ENCODE data around the gene FCGR3A. TPM values are rescaled to one million over a fixed set of nuclear protein-coding genes. Genes with fewer than 3 reads are reported as not detected.
"Not testable (repeated sequence)": the region's sequence is repeated elsewhere in the genome, so short reads cannot be mapped to it uniquely, and the experiment has no call there.

The FCGR3A gene
- total RNA-seq (4.5 TPM), polyA plus RNA-seq (29.0 TPM)

DNA sequence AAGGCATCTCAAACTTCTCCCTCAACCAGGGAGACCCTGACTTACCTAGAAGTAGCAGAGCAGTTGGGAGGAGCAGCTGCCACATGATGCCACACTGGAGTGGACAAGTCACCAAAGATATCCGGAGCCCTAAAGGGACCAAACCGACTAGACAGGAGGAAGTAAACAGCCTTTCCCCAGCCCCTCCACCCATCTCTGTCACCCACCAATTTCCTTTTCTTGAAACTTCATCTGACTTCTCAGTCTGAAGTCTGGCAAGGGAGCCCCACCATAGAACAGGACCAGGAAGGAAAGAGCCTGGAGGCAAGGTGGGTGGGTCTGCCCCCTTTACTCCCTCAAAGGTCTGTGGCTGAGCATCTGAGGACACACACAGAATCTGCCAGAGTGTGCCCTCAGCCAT is at the start of gene FCGR3A:
Gene FCGR3A (minus strand): TSS at position 167 of the 400 bp plus-strand sequence. CDS start 82 bp downstream, at position 85.
- DNase-seq (ENCODE audit: extremely low spot score) = no peak
- no peak within 1 kb of the TSS for H3K4me3 ChIP-seq (ENCODE audit: low read depth, low read length)
- no peaks in the 10 kb centered on the region for H3K36me3 ChIP-seq (ENCODE audit: insufficient read depth)
- H3K27ac ChIP-seq (ENCODE audit: low read depth) = no peak within 1 kb of the TSS
- H3K4me1 ChIP-seq (ENCODE audit: insufficient read depth) = no peaks in the 10 kb centered on the region
- 77% methylated on average over 2 of the region's 2 CpGs for WGBS

DNA sequence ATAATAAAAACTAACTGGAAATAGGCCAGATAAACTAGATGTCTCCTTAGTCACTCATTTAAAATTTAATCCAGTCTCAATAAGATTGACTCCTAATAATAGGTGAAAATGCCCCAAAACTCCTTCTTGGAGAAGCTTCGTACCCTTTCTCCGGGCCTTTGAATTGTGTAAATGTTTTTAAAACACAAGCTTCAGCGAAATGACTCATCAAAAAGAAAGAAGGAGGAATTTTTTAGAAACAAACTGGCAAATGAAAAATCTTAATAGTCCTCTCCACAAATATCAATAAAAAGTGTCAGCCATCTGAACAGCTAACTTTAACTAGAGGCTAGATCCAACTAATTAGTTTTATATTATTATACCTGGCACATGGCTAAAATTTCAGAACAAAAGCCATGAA is 47.5 kb upstream of the FCGR3A start:
- H3K4me1 ChIP-seq (ENCODE audit: insufficient read depth); H3K4me3 ChIP-seq (ENCODE audit: low read depth, low read length); DNase-seq (ENCODE audit: extremely low spot score); H3K27ac ChIP-seq (ENCODE audit: low read depth); H3K36me3 ChIP-seq (ENCODE audit: insufficient read depth): not testable (repeated sequence)
- 82% methylated on average over 3 of the region's 3 CpGs for WGBS

DNA sequence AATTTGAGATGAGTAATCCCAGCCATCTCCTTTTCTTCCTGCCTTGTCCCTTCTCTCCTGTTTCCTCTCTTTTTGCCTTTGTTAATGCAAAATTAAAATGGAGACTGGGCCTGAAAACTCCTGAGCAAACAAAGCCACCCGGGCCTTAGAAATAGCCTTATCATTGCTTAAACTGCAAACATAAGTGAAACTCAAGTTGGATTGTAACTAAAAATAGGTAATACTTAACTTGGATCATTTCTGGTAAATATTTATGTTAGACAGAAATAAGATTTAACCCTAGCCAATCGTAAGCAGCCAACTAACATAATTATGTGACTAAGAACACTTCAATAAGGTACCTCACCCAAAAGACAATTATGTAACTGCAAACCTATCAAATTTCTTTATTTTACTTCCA is 46.0 kb upstream of the FCGR3A start:
- not testable (repeated sequence) for H3K27ac ChIP-seq (ENCODE audit: low read depth); H3K4me1 ChIP-seq (ENCODE audit: insufficient read depth); H3K4me3 ChIP-seq (ENCODE audit: low read depth, low read length); DNase-seq (ENCODE audit: extremely low spot score); H3K36me3 ChIP-seq (ENCODE audit: insufficient read depth)
- 42% methylated on average over 2 of the region's 2 CpGs for WGBS

DNA sequence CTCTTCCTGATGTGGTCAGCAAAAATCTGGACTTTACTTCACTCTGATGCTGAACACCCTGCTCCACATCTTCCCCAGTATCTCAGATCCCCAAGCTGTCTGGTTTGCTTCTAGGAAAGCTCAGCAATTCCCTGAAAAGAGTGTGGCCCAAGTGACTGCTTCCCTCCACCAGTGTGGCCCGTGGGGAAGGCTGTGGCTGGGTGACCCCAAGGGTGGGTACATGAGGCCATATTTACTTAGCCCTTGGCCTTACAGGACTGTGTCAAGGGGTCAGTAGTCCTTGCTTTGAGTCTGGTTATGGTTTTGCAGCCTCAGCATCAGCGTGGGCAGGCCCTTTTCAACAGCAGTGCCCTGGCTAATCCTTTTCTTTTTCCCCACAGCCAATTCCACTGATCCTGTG is 45.6 kb upstream of the FCGR3A start:
- not testable (repeated sequence) for H3K4me1 ChIP-seq (ENCODE audit: insufficient read depth); H3K27ac ChIP-seq (ENCODE audit: low read depth); H3K36me3 ChIP-seq (ENCODE audit: insufficient read depth); H3K4me3 ChIP-seq (ENCODE audit: low read depth, low read length); DNase-seq (ENCODE audit: extremely low spot score)
- 71% methylated on average over 2 of the region's 2 CpGs for WGBS

DNA sequence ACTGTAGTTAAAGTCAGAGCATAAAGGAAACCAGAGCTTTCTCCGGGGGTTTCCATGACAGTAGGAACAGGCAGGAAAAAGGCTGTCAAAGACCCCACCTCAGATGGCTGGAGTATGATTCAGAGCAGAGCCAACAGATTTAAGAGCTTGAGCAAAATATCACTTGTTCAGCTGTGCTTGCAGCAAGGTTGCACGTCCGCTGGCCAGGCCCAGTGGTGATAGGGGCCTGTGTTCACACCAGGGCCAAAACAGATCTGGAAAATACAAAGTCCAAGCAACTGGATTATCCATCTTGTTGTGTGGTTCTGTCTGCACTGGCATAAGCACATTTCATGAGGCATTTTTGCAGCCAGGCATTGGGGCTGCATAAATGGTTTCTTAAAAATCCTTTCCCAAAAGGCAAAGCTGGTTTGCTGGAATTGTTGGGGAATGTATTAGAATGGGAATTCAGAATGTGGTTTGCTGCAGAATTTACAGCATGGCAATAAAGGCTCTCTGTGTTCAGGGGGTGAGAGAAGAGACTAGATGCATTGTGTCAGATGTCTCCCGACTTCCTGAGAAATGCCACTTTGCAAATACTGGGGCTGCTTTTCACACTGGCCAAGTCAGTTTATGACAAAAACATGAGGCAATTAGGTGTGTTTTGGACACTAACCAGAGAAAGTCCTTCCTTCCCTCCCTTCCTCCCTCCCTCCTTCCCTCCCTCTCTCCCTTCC is 44.8 kb upstream of the FCGR3A start:
- not testable (repeated sequence) for H3K4me3 ChIP-seq (ENCODE audit: low read depth, low read length); H3K27ac ChIP-seq (ENCODE audit: low read depth); H3K4me1 ChIP-seq (ENCODE audit: insufficient read depth); H3K36me3 ChIP-seq (ENCODE audit: insufficient read depth); DNase-seq (ENCODE audit: extremely low spot score)
- 56% methylated on average over 4 of the region's 4 CpGs for WGBS

DNA sequence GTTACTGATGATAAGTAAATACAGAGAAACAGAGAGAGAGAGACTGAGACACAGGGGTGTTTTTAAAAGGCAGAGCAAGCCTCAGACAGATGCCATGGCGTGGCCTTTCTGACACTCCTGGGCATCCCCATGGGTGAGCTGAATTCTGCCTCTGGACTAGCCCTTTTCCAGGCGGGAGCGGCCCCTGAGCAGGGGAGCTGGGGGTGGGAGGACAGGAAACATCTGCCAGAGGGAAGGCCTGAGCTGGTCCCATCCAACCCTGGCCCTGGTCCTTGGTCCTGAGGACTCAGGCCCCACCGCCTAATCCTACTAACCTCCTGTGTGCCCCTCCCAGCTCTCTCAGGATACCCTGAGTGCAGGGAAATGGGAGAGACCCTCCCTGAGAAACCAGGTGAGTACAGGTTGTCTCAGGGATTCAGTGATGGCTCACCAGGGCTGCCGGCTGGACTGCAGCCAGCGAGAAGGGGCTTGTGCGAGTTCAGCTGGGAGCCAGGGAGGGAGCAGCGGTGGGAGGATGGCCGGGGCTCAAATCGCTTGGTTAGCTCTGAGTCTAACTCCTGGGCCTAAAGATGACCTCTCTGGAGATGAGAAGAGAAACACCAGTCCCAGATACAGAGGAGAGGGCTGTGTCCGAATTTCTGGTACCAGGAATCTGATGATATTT is 43.6 kb upstream of the FCGR3A start:
- not testable (repeated sequence) for H3K27ac ChIP-seq (ENCODE audit: low read depth); DNase-seq (ENCODE audit: extremely low spot score); H3K4me3 ChIP-seq (ENCODE audit: low read depth, low read length); H3K4me1 ChIP-seq (ENCODE audit: insufficient read depth); H3K36me3 ChIP-seq (ENCODE audit: insufficient read depth)
- WGBS = 74% methylated on average over 11 of the region's 11 CpGs

DNA sequence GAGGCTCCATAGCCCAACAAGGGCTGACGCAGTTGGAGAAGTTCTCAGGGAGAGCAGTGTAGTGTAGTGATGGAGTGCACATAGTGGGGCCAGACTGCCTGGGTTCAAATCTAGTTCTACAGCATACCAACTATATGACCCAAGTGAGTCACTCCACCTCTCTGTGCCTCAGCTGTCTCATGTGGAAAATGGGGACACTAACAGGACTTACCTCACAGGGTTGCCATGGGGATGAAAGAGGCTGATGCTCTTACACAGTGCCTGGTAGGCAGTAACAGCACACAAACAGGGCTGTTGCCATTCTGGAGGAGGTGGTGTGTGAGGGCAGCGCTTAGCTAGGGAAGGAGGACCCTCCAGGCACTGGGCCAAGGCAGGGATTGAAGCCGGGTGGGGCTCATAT is 43.0 kb upstream of the FCGR3A start:
- DNase-seq (ENCODE audit: extremely low spot score); H3K4me3 ChIP-seq (ENCODE audit: low read depth, low read length); H3K27ac ChIP-seq (ENCODE audit: low read depth); H3K36me3 ChIP-seq (ENCODE audit: insufficient read depth); H3K4me1 ChIP-seq (ENCODE audit: insufficient read depth): not testable (repeated sequence)
- WGBS = 31% methylated on average over 2 of the region's 3 CpGs

DNA sequence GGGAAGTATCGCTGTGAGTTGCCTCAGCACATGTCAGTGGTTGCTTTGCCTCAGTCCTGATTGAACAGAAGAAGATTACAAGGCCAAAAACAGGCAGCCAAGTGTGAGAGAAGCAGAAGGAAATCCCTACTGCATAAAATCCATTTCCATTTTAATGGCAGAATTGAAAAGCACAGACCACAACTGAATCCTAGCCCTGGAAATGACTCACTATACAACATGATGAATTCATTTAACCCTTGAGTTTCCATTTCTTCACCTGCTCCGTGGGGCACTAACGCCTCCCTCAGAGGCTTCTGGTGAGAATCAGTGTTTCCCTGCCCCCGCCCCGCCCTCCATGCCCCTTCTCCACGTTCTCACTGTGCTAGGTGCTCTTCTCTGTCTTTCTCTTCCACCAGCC is 40.3 kb upstream of the FCGR3A start:
- DNase-seq (ENCODE audit: extremely low spot score); H3K4me3 ChIP-seq (ENCODE audit: low read depth, low read length); H3K4me1 ChIP-seq (ENCODE audit: insufficient read depth); H3K36me3 ChIP-seq (ENCODE audit: insufficient read depth); H3K27ac ChIP-seq (ENCODE audit: low read depth): not testable (repeated sequence)
- WGBS = 39% methylated on average over 1 of the region's 6 CpGs

DNA sequence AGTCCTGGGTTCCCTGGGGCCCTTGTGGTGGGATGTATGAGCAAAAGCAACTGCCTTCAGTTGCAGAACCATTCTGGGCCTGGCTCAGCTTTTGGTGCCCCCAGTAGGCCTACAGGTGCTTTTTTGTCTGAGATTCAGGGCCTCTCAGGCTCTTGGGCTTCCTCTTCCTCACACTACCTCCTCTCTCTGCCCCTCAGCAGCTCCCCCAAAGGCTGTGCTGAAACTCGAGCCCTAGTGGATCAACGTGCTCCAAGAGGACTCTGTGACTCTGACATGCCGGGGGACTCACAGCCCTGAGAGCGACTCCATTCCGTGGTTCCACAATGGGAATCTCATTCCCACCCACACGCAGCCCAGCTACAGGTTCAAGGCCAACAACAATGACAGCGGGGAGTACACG is 39.7 kb upstream of the FCGR3A start:
- not testable (repeated sequence) for H3K36me3 ChIP-seq (ENCODE audit: insufficient read depth); H3K27ac ChIP-seq (ENCODE audit: low read depth); DNase-seq (ENCODE audit: extremely low spot score); H3K4me1 ChIP-seq (ENCODE audit: insufficient read depth); H3K4me3 ChIP-seq (ENCODE audit: low read depth, low read length)
- WGBS = 74% methylated on average over 8 of the region's 8 CpGs

DNA sequence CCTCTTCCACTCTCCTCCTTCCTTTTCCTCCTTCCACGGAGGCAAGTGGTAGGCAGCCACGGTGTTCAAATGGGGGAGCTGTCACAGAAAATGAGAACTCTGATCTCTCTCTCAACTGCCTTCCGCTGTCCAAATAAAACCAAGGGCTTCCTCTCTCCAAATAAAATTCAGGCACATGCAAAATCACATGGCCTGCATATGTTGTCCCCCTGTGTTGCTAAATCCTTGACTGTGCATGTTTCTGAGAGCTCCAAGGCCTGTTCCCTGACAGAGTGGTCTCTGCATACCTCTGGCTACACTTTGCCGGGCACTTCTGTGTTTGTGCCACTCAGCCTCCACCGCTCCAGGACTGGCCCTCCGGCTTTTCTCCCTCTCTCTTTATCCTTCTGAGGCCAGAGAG is 39.0 kb upstream of the FCGR3A start:
- not testable (repeated sequence) for H3K36me3 ChIP-seq (ENCODE audit: insufficient read depth); DNase-seq (ENCODE audit: extremely low spot score); H3K27ac ChIP-seq (ENCODE audit: low read depth); H3K4me3 ChIP-seq (ENCODE audit: low read depth, low read length); H3K4me1 ChIP-seq (ENCODE audit: insufficient read depth)
- WGBS = no CpG with 5 or more reads among the region's 6 CpGs

DNA sequence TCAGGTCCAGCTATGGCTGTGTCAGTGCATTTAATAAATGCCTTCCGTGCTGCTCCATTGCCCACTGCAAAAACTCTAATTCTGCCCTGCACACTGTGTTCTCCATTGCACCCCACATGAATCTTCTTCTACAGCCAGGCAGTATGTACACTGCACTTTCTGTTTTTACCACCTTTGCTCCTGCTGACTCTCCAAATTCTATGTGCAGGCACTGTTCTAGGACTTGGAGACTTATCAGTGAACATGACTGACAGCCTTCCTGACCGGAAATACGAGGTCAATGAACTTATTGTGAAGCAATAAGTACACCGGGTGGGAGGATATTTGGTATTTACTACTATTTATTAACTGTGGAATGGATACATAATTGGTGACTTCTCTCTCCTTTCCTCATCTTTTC is 33.3 kb upstream of the FCGR3A start:
- not testable (repeated sequence) for H3K4me3 ChIP-seq (ENCODE audit: low read depth, low read length); H3K4me1 ChIP-seq (ENCODE audit: insufficient read depth); H3K27ac ChIP-seq (ENCODE audit: low read depth); H3K36me3 ChIP-seq (ENCODE audit: insufficient read depth); DNase-seq (ENCODE audit: extremely low spot score)
- no CpG with 5 or more reads among the region's 4 CpGs for WGBS

DNA sequence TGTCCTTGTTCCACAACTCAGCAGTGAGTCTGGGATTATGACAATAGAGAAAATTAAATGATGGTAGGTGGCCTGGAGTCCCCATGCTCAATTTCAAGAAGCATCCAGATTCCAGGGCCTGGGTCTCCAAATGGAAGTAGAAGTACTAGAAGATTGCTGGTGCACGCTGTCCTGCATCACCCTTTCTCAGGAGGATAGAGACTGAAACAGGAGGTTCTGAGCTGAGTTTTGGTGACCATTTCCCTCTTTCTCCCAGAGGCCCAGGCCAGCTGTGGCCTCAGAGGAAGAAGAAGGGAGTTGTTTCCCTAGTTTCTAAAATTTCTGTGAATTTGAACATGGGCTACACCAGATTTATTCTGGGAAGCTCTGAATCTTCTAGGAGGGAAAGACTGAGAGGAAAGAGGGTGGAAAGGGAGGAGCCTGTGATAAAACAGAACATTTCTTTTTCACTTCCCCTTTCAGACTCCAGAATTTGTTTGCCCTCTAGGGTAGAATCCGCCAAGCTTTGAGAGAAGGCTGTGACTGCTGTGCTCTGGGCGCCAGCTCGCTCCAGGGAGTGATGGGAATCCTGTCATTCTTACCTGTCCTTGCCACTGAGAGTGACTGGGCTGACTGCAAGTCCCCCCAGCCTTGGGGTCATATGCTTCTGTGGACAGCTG is 31.4 kb upstream of the FCGR3A start:
- not testable (repeated sequence) for H3K4me1 ChIP-seq (ENCODE audit: insufficient read depth); DNase-seq (ENCODE audit: extremely low spot score); H3K36me3 ChIP-seq (ENCODE audit: insufficient read depth); H3K27ac ChIP-seq (ENCODE audit: low read depth); H3K4me3 ChIP-seq (ENCODE audit: low read depth, low read length)
- no CpG with 5 or more reads among the region's 4 CpGs for WGBS

DNA sequence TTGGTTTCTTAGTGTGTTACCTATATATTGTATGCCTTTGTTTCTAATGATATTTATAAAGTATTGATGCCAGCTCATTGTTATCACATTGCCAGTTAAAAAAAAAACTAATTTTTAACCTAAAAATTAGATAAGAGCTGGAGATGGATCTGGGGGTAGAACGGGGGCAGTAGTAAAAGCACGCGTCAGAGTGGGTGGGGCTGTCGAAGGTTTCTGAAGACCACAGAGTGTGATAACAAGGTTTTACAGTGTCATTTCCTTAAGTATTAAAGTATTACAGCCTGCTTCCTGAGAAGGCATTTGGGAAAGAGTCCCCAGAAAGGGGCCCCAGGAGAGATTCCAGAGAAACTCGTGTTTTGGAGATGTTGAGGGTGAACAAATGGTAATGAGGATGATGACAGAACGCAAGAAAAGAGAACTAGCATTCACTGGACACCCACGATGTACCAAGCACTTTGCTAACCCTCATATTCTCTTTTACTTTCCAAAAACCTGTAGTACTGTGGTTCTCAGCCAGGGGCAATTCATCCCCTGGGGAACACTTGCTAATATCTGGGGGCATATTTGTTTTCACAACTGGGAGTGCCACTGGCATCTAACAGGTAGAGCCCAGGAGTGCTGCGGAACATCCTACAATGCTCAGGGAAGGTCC is 30.4 kb upstream of the FCGR3A start:
- H3K4me1 ChIP-seq (ENCODE audit: insufficient read depth); DNase-seq (ENCODE audit: extremely low spot score); H3K4me3 ChIP-seq (ENCODE audit: low read depth, low read length); H3K27ac ChIP-seq (ENCODE audit: low read depth); H3K36me3 ChIP-seq (ENCODE audit: insufficient read depth): not testable (repeated sequence)
- 32% methylated on average over 2 of the region's 8 CpGs for WGBS

DNA sequence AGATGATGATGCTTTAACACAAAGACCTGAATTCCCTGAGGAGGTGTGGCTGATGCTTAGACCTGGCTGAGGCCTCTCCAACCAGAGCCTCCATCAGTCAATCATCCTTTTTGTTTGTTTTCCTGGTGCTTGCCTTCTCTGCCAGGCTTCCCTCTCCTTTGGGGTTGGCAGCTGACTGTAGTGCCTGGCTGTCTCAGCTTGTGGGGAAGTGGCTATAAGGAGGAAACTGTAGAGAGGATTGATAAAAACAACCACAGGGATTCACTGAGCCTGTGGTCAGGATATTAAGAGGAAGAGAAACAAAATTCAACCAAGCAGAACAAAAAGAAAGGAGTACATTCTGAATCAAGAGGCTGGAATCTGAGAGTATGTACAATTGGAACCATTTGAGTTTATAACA is 27.1 kb upstream of the FCGR3A start:
- H3K4me1 ChIP-seq (ENCODE audit: insufficient read depth); H3K27ac ChIP-seq (ENCODE audit: low read depth); DNase-seq (ENCODE audit: extremely low spot score): not testable (repeated sequence)

More for the DNA sequence above, 27.1 kb upstream of the FCGR3A start:
- H3K4me3 ChIP-seq (ENCODE audit: low read depth, low read length); H3K36me3 ChIP-seq (ENCODE audit: insufficient read depth): not testable (repeated sequence)

Measured in urinary bladder (tissue), 4 donors.